B cell (primary cell): Measurements from ENCODE around the gene DLST. TPM values are rescaled to one million over a fixed set of nuclear protein-coding genes. Genes with fewer than 3 reads are reported as not detected.

ENCODE experiments used
- ATAC-seq: fragments of 200-7000 bp; cut with Tn5 transposase; one replicate; pipeline ENCODE4 v1.10.0; 2021; ENCODE audit warnings: low read depth, mild to moderate bottlenecking, moderate number of reproducible peaks, moderate library complexity
- CTCF ChIA-PET: fragments of 350-600 bp; sonication (Branson Sonifier 250); formaldehyde crosslinking; loops from one replicate; lab custom pipeline; 2021; ENCODE audit warnings: antibody characterized with exemption, inconsistent platforms; lab: Charles Lee
- POLR2A ChIA-PET: fragments of 350-600 bp; sonication (Branson Sonifier 250); formaldehyde crosslinking; loops from one replicate; lab custom pipeline; 2021; ENCODE audit warnings: antibody characterized with exemption; lab: Charles Lee
- DNase-seq: peaks from one replicate; pipeline ENCODE4 v3.0.0; 2013
- H2AFZ ChIP-seq: 2 replicates; pipeline ENCODE4 v1.6.1; 2012; ENCODE audit warnings: mild to moderate bottlenecking, low read depth, low read length; ENCODE audit not compliant: insufficient read depth, poor library complexity, severe bottlenecking
- H3K27ac ChIP-seq, 2 donors: 1 replicate in 1 of 2; 2 replicates in 1 of 2; pipeline ENCODE4 v1.5.1; 2012 to 2013; ENCODE audit warnings: low read length in 2 of 2, mild to moderate bottlenecking in 2 of 2, moderate library complexity in 1 of 2
- H3K27me3 ChIP-seq, 4 experiments: fragments of 200-600 bp in 1 of 4; sonication (generic) in 1 of 4; replicated peaks in 1 of 4; 1 replicate in 2 of 4; 2 replicates in 2 of 4; pipeline versions ENCODE4 v1.6.1 to v1.7.0; 2013 to 2016; ENCODE audit warnings: low read length in 3 of 4, mild to moderate bottlenecking in 2 of 4, mixed read lengths in 1 of 4, moderate library complexity in 1 of 4; ENCODE audit not compliant: insufficient read depth in 4 of 4, control insufficient read depth in 3 of 4; ENCODE audit errors: control extremely low read depth in 1 of 4
- H3K36me3 ChIP-seq, 2 experiments: replicated peaks in 1 of 2; 1 replicate in 1 of 2; 2 replicates in 1 of 2; pipeline versions ENCODE4 v1.6.1 to v1.7.1; 2013; ENCODE audit warnings: low read length in 1 of 2; ENCODE audit not compliant: insufficient read depth in 2 of 2, control insufficient read depth in 1 of 2; ENCODE audit errors: control extremely low read depth in 1 of 2, extremely low read depth in 1 of 2
- H3K4me1 ChIP-seq, 2 donors: fragments of 200-600 bp in 1 of 2; sonication (generic) in 1 of 2; 1 replicate in 1 of 2; 2 replicates in 1 of 2; pipeline versions ENCODE4 v1.5.1 to v1.6.1; 2013 to 2017; ENCODE audit warnings: low read length in 2 of 2; ENCODE audit not compliant: control insufficient read depth in 2 of 2, insufficient read depth in 2 of 2
- H3K4me2 ChIP-seq: replicated peaks from 2 replicates; pipeline ENCODE3; 2012; ENCODE audit warnings: mild to moderate bottlenecking, low read depth, low read length; ENCODE audit not compliant: poor library complexity, severe bottlenecking
- H3K4me3 ChIP-seq, 5 experiments: fragments of 200-600 bp in 1 of 5; sonication (generic) in 1 of 5; 1 replicate in 3 of 5; 2 replicates in 2 of 5; pipeline versions ENCODE4 v1.5.1 to v1.7.0; 2011 to 2016; ENCODE audit warnings: low read length in 4 of 5, mild to moderate bottlenecking in 4 of 5, low read depth in 2 of 5, control low read depth in 1 of 5, moderate library complexity in 1 of 5; ENCODE audit not compliant: insufficient read depth in 1 of 5; ENCODE audit errors: control extremely low read depth in 1 of 5, extremely low read depth in 1 of 5
- H3K79me2 ChIP-seq: fragments of 200-600 bp; sonication (generic); one replicate; pipeline ENCODE4 v1.6.0; 2016; ENCODE audit warnings: low read length; ENCODE audit not compliant: control insufficient read depth, insufficient read depth
- H3K9ac ChIP-seq: fragments of 200-600 bp; sonication (generic); 2 replicates; pipeline ENCODE4 v1.6.1; 2017; ENCODE audit warnings: mild to moderate bottlenecking, low read length, moderate library complexity
- H3K9me3 ChIP-seq, 3 donors: one replicate each; pipeline versions ENCODE4 v1.6.1 to v1.7.1; 2013; ENCODE audit warnings: low read length in 2 of 3; ENCODE audit not compliant: control insufficient read depth in 2 of 3, insufficient read depth in 1 of 3; ENCODE audit errors: control extremely low read depth in 1 of 3
- H4K20me1 ChIP-seq: 2 replicates; pipeline ENCODE4 v1.6.0; 2012; ENCODE audit warnings: mild to moderate bottlenecking, low read length; ENCODE audit not compliant: insufficient read depth, control insufficient read depth, poor library complexity, severe bottlenecking
- H3K27ac Mint-ChIP-seq: one replicate; pipeline ENCODE4 v1.8.0; 2021; ENCODE audit warnings: mixed read lengths
- H3K27me3 Mint-ChIP-seq: one replicate; pipeline ENCODE4 v1.8.0; 2021; ENCODE audit warnings: mixed read lengths
- H3K4me1 Mint-ChIP-seq: one replicate; pipeline ENCODE4 v1.8.0; 2021; ENCODE audit warnings: mixed read lengths
- H3K4me3 Mint-ChIP-seq: one replicate; pipeline ENCODE4 v1.8.0; 2021; ENCODE audit warnings: mixed read lengths
- H3K9me3 Mint-ChIP-seq: one replicate; pipeline ENCODE4 v1.8.0; 2022; ENCODE audit warnings: mixed read lengths; ENCODE audit not compliant: insufficient read depth
- EZH2 ChIP-seq: IDR thresholded peaks from 2 replicates; pipeline ENCODE4 v1.6.1; 2012; ENCODE audit warnings: borderline replicate concordance, low read depth, mild to moderate bottlenecking, moderate library complexity, low read length; ENCODE audit not compliant: insufficient read depth, poor library complexity, severe bottlenecking
- WGBS: methylation state at CpG from one replicate; pipeline ENCODE4 v1.1.5; 2013; ENCODE audit warnings: missing lambda C conversion rate; ENCODE audit not compliant: insufficient coverage; 5-methylcytosine and 5-hydroxymethylcytosine counted together
- intact Hi-C: fragments of 100-400 bp; cut with micrococcal nuclease; formaldehyde crosslinking; loops from one replicate; pipeline ENCODE4 v1.10.0; 2022
- polyA plus RNA-seq: library from polyadenylated mRNA; depleted of rRNA; stranded (reverse); fragments of >200 nt; gene quantifications from 2 replicates; pipeline ENCODE4 v1.2.3, GENCODE V29; 2012
- total RNA-seq, 2 donors: library from RNA; stranded (reverse); fragments of 120-200 nt in 1 of 2; gene quantifications; 1 replicate in 1 of 2; 2 replicates in 1 of 2; pipeline versions ENCODE4 v1.2.3 to v1.2.4, GENCODE V29; 2013 to 2022
- TF ChIP-seq, protein P1 (sequence below): fragments of 200-600 bp; IDR thresholded peaks from one replicate; pipeline ENCODE4 v1.8.0; 2022; ENCODE audit warnings: antibody characterized with exemption, mild to moderate bottlenecking

The DLST gene
- total and polyA plus RNA-seq, 2 donors (not counting 1 experiment from before 2014, with no cell fraction given), result 73.1 to 89.5 TPM

- no peak overlapping the region for H3K9ac ChIP-seq
- ChIA-PET POLR2A (no interaction called here), CTCF (interaction anchor here (0.5 to 1.6 kb wide), 3 partner anchors 8 to 364 kb away, joined by 3 to 6 read pairs (median 3); no protein-coding TSS in a partner anchor)
Observed at GRCh38 chr14:74949859-74950573, 68.3 kb downstream of the DLST start.

More at GRCh38 chr14:74949859-74950573, 68.3 kb downstream of the DLST start:
- H3K36me3 ChIP-seq, result no peaks in the 10 kb centered on the region
- DNase-seq, result no peak
- no peaks in the 10 kb centered on the region for H3K9me3 Mint-ChIP-seq
- intact Hi-C loops, result loop anchor here (10.0 kb wide), 1 partner anchor 355 kb away; no protein-coding TSS in a partner anchor
- no peak overlapping the region for H3K4me3 ChIP-seq
- H3K27ac ChIP-seq, result no peak overlapping the region
- no peaks in the 10 kb centered on the region for H3K79me2 ChIP-seq
- ATAC-seq, result no peak
- no peak overlapping the region for H2AFZ ChIP-seq
- TF ChIP-seq EZH2, result no peak
- TF ChIP-seq, protein P1, sequence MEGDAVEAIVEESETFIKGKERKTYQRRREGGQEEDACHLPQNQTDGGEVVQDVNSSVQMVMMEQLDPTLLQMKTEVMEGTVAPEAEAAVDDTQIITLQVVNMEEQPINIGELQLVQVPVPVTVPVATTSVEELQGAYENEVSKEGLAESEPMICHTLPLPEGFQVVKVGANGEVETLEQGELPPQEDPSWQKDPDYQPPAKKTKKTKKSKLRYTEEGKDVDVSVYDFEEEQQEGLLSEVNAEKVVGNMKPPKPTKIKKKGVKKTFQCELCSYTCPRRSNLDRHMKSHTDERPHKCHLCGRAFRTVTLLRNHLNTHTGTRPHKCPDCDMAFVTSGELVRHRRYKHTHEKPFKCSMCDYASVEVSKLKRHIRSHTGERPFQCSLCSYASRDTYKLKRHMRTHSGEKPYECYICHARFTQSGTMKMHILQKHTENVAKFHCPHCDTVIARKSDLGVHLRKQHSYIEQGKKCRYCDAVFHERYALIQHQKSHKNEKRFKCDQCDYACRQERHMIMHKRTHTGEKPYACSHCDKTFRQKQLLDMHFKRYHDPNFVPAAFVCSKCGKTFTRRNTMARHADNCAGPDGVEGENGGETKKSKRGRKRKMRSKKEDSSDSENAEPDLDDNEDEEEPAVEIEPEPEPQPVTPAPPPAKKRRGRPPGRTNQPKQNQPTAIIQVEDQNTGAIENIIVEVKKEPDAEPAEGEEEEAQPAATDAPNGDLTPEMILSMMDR, result no peak
- peaks cover 13 to 20% of the 10 kb centered on the region in 2 donors for H3K4me1 ChIP-seq
- 89% methylated on average over 17 of the region's 17 CpGs for WGBS
- peaks cover 0 to 4% (median 0%) of the 10 kb centered on the region in 3 donors for H3K9me3 ChIP-seq
- H3K4me1 Mint-ChIP-seq, result peaks cover 12% of the 10 kb centered on the region
- H3K27me3 ChIP-seq, result peaks cover 0 to 24% (median 4%) of the 10 kb centered on the region in 4 experiments
- H4K20me1 ChIP-seq, result no peaks in the 10 kb centered on the region
- no peak overlapping the region for H3K4me2 ChIP-seq
- H3K27me3 Mint-ChIP-seq, result peaks cover 8% of the 10 kb centered on the region
- H3K4me3 Mint-ChIP-seq, result no peak overlapping the region
- no peak overlapping the region for H3K27ac Mint-ChIP-seq
